ENCODE measurements around the gene NOTCH1. TPM values are rescaled to one million over a fixed set of nuclear protein-coding genes. Genes with fewer than 3 reads are reported as not detected.

Gene NOTCH1
- polyA plus RNA-seq, 1 donor = 38.6 TPM

DNA sequence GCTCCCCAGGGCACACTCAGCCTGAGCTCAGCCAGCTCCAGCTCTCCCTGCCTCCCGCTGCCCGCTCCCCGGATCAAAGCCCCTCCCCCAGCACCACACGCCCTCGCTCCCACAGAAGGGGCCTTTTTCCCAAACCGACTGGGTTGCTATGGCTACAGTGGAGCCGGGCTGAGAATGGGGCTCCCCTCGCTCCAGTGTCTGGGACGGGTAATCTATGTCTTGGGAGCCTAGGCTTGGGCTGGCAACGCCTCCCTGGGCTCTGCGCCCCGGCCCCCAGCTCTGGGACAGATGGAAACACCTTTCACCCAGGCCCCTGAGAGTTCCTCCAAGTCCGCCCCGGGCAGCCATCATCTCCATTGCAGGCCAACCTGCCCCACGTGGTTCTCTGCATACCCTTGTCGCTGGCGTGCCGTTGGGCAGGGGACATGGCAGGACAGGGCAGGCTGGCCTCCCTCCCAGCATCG is 29.6 kb downstream of the NOTCH1 start:
- DNase-seq = no peak

DNA sequence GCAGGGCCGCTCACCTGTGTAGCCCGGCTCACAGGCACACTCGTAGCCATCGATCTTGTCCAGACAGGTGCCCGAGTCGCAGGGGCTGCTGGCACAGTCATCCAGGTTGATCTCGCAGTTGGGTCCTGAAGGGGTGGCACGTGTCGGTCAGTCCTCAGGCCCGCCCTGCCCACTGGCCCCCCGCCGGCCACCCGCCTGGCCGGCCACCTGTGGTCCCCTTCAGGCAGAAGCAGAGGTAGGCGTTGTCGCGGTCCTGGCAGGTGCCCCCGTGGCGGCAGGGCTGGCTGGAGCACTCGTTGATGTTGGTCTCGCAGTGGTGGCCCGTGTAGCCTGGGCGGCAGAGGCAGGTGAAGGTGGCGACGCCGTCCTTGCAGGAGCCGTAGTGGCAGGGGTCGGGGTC is 30.6 kb downstream of the NOTCH1 start:
- DNase-seq = no peak

DNA sequence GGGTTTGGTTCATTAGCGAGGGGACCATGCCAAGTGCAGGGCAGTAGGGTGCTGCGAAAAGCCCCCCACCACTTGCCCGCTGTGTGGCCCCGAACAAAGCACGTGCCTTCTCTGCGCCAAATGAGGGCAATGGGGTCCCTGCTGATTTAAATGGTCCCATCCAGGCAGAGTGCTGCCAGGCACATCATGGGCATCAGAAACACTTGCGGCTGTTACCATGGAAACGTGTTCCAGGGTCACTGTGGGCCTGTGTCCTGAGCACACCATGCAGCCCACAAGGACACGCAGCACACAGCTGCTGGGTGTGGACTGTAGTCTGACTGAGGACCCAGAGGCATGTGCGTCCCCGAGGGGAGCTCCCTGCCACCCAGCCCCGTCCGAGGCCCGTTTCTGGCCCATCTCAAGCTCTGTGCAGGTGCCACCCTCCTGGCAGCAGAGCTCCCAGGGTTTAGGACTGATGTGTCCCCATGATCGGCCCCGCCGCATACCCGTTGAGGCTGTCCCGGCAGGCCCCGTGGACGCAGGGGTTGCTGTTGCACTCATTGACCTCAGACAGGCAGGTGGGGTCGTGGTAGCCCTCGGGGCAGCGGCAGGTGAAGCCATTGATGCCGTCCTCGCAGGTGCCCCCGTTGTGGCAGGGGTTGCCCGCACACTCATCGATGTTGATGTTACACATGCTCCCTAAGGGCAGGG is 31.7 kb downstream of the NOTCH1 start:
- no peak for DNase-seq

DNA sequence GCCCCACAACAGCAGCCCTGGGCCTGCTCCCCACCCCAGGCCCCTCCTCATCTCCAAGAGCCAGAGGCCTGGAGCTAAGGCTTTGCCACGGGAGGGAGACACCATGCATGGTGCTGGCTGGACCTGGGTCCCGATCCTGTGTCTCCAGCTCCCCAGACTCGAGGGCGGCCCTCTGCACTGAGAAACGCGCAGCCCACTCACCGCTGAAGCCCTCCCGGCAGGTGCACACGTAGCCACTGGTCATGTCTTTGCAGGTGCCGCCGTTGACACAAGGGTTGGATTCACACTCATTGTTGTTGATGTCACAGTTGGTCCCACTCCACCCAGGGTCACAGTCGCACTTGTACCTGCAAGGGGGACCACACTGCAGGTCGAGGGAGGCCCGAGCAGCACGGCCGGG is 32.7 kb downstream of the NOTCH1 start:
- no peak for DNase-seq

DNA sequence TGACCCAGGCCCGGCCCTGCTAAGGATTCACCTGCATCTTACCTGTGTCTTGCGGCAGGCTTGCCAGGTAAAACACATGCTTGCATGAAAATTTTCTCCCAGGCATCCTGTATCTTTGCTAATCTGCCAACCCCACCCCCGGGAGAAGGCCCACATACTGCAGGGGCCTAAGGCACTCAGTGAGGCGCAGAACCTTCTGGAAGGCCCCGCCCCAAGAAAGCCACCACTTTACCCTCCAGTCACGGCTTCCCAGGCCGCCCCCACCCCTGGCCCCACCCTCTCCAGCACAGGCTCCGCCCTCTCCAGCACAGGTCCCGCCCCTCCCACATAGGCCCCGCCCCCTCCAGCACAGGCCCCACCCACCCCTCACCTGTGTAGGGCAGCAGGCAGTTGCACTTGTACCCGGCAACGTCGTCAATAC is 33.2 kb downstream of the NOTCH1 start:
- DNase-seq = no peak

DNA sequence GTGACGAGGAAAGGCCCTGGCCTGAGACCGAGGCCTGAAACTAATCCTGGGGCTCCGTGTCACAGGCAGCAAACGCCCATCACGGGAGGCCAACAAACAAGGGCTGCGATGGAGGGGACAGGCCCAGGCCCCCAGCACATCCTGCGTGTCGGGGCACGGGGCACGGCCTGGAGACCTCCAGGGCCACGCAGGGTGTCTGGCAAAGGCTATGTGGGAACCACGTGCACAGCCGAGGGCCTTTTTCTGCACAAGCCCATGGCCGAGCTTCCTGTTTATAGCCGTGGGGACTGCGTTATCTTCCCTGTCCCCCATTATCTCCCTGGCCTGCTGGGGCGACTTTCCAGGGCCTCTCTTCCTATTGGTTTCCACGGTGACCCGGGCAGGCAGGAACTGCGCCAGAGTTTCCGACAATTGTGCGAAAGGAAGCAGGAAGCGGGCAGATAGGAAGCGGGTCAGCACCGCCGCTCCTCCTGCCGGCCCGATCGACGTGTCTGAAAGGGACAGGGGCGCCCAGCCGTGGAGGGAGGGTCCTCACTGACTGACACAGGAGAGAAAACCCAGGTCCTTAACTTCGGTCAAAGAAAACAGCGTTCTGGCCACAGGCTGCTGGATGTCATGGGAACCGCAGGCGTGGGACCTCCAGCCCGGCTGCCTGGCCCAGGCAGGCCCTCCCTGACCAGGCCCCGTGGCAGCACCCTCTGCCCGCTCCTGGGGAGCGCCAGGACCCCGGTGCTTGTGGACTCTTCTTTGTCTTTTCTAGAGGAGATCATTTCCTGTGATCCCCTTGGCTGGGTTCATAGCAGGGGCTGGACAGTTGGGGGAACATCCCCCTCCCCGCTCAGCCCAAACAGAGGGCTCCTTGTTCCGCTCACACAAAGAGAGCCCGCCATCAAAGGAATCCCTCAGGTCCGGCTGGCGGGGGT is 33.9 kb downstream of the NOTCH1 start:
- no peak for DNase-seq

DNA sequence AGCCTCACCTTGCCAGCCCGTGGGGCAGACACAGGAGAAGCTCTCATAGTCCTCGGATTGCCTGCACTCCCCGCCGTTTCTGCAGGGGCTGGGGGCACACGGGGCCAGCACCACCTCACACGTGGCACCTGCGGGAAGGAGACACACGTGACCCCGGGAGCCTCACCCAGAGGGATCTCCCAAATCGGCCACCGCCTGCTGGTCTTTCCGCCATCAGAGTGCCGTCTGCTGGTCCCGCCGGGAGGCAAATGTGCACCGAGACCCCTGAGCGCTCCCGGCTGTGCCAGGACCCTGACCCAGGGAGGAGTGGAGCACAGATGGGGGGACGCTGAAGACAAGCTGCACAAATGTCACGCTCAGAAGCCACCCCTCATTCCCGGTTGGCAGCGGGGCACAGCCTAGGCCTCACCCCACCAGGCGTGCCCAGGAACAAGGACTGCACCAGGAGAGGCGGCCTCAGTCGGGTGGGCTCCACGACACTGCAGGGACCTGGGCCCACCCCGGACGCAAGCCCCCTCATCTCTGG is 34.6 kb downstream of the NOTCH1 start:
- no peak for DNase-seq

DNA sequence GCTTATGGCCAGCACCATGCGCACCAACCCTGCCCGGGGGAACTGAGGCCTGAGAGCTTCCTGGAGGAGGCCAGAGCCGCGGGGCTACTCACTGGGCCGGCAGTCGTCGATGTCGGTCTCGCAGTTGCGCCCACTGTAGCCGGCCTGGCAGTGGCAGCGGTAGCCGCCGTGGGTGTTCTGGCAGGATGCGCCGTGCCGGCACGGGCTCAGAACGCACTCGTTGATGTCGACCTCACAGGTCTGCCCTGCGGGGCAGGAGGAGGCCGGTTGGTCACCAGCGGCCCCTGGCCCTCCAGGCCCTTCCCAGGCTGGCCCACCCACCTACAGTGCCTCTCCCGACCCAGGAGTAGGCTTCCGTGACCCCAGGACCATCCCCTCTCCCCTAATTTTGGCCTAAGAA is 35.3 kb downstream of the NOTCH1 start:
- DNase-seq = no peak

DNA sequence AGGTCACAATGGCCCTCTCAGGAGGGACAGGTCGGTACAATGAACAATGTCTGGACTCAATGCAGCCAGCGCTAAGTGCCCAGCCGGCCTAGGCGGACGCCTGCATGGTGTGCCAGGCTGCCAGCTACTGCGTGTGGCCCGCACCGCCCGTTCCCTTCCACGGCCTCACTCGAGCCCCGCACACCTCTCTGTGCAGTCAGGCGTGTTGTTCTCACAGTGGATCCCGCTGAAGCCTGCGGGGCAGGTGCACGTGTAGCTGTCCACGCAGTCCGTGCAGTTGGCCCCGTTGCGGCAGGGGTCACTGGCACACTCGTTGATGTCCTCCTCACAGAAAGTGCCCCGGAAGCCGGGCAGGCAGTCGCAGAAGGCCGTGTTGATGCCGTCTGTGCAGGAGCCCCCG is 36.3 kb downstream of the NOTCH1 start:
- no peak for DNase-seq

DNA sequence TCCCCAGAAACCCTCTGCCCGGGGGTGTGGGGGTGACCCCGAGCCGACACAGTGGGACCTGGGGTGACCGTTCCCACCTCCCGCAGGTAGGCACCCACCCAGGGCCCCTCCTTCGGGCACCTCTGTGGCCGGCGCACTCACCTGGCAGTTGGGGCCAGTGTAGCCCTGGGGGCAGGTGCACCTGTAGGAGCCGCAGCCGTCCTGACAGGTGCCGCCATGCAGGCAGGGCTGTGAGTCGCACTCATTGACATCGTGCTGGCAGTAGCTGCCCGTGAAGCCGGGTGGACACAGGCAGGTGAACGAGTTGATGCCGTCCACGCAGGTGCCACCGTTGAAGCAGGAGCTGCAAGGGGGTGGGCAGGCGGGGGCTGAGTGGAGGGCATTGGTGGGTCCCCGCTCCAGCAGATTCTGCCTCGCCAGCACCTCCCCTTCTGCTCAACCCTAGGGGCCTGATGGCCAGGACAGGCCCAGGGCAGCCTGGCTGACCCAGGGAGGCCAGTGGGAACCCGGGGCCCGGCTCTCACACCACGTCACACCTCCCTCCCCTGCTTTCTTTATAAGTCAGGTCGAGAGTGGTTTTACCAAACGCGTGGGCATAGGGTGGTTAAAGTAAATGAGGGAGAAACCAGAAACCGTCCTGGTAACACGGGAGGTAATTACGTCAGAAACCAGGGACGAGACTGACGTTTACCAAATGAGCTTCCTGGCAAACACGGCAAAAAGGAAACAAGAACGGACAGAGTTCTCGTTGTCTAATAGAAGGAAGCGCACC is 36.9 kb downstream of the NOTCH1 start:
- no peak for DNase-seq

DNA sequence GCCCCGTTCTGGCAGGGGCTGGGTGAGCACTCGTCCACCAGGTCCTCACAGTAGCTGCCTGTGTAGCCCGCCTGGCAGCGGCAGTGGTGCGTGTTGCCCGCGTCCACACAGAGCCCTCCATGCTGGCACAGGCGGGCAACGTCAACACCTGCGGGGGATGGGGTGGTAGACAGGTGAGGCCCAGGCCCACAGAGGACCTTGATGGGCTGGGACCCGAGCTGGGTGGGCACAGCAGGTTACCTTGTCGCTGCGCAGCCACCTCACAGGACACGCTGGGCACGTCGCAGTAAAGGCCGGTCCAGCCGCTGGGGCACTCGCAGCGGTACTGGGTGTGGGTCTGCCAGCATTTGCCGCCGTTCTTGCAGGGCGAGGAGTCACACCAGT is 37.9 kb downstream of the NOTCH1 start:
- no peak for DNase-seq

DNA sequence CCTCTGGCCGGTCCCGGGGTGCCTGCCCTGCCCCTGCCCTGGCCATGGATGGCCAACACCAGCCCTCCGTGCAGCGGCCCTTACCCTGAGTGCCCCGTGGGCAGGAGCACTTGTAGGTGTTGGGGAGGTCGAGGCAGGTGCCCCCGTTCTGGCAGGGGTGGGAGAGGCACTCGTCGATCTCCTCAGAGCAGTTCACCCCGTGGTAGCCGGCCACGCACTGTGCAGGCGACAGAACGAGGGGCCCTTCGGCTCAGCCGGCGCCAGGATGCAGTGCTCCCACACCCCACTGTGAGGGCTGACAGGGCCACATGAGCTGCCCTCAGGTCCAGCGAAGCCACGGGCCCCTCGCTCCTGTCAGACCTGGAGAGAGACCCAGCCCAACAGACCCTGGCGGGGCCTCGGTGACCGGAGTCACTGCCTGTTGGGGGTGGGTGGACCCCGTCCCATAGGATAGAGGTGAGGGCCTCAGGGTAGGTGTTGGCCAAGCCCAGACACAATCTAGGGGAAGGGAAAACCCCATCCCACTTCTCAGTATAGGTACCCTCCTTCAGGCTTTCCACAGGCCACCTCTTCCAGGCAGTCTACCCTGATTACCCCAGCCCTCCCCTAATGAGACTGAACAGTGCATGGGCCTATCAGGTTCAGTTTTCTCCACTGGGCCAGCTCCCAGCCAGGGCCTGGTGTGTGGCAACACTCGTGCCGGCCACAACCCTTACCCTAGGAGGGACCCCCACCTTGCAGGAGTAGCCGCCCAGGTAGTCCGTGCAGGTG is 38.4 kb downstream of the NOTCH1 start:
- DNase-seq = no peak

DNA sequence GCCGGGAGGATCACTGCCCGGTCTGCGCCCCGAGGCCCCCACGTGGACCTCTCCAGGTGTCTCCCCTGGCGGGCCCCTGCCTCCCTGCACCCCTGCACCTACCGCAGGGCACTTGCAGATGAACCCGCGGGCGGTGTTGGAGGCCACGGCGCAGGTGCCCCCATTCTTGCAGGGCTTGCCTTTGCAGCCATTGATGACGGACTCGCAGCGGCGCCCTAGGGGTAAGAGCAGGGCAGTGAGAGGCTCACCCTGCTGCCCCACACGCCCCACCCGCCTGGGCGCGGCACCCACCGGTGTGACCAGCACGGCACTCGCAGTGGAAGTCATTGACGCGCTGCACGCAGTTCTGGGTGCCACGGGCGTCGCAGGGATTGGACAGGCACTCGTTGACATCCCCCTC is 39.4 kb downstream of the NOTCH1 start:
- no peak for DNase-seq

DNA sequence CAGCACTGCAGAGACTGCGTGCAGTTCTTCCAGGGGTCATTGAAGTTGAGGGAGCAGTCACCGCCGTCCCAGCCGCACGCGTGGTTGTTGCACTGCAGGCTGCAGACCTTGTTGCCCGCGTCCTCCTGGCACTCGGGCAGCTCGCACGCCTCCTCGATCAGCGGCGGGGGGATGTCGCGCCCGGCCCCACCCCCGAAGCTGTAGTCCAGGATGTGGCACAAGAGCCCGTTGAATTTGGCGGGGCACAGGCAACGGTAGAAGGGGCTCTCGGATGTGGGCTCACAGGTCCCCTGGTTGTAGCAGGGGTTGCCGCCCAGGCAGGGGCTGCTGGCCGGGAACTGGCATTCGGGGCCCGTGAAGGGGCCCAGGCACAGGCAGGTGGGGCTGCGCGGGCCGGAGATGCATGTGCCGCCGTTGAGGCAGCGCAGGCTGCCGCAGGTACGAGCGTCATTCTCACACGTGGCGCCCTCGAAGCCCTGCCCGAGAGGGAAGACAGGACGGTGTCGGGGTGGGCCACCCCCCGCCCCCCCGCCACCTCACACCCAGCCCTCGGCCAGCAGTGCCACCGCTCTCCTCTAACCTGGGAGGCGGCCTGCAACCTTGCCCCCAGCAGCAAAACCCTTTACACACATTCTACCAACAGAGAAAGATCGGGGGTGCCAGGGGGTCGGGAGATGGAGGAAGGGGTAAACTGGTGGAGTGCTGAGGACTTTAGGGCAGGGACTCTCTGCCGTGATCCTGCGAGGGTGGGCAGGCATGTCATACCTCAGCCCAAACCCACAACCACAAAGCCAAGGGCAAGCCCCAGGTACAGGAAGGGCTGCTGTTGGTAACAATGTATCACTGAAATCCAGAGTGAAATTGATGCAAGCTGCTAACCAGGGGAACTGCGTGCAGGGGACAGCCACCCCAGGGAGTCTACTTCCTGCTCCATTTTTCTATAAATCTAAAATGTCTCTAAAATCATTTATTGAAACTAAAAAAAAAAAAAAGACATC is 40.1 kb downstream of the NOTCH1 start:
- no peak for DNase-seq

DNA sequence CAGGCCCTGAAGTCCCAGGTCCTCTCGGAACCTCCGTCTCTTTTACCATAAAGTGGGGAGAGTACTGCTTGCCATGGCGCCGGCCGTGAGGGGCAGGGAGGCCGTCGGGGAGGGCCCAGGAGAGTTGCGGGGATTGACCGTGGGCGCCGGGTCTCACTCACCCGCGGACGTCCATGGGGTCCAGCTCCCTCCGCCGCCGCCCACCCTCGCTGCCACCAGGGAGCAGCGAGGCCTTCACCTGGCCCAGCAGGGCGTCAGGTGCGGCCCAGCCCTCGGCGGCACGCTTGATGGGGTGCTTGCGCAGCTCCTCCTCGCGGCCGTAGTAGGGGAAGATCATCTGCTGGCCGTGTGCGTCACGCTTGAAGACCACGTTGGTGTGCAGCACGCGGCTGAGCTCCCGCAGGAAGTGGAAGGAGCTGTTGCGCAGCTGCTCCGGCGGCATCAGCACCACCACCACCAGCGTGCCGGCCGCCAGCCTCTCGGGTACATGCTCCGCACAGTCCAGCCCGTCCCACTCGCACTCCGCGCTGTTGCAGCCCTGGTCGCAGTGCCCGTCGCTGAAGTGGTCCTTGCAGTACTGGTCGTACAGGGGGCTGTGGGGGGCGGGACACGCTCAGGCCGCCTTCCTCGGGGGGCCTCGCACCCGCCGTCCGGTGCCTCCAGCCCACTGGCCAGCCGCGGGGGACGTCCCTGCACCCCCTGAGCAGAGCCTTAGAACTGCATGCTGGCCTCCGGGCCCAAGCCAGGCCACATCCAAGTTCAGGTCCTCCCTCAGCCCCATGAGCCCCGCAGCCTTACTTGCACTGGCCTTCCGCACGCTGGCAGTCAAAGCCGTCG is 41.1 kb downstream of the NOTCH1 start:
- no peak for DNase-seq

DNA sequence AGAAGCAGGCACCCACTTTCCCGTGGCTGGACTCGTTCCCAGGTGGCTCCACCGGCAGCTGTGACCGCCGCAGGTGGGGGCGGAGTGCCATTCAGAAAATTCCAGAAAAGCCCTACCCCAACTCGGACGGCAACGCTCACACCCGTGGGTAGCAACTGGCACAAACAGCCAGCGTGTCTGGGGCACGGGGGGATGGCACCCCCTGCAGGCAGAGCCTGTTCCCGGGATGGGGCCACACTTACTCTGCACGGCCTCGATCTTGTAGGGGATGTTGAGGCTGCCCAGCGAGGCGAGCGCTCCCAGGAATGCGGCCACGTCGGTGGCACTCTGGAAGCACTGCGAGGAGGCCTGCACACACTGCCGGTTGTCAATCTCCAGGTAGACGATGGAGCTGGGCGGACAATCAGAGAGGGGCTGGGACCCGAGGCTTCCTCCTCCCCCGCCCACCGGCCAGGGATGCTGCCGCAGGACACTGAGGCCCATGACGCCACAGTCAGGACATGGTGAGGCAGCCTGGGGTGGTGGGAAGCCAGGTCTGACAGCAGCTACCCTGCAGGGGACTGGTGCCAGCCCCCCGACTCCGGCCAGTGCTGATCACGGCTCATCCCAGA is 42.8 kb downstream of the NOTCH1 start:
- DNase-seq = no peak

DNA sequence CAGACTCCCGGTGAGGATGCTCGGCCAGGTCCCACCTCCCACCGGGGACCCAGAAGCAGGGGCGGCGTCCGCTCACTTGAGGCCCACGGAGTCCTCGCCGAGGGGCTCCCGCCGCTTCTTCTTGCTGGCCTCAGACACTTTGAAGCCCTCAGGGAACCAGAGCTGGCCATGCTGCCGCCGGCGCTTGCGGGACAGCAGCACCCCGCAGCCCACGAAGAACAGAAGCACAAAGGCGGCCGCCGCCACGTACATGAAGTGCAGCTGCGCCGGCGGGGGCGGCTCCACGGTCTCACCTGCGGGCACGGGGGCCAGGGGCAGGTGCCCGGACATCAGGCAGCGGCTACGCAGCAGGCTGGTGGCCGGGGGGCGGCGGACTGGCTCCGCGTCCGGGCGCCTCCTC is 43.7 kb downstream of the NOTCH1 start:
- DNase-seq = no peak

DNA sequence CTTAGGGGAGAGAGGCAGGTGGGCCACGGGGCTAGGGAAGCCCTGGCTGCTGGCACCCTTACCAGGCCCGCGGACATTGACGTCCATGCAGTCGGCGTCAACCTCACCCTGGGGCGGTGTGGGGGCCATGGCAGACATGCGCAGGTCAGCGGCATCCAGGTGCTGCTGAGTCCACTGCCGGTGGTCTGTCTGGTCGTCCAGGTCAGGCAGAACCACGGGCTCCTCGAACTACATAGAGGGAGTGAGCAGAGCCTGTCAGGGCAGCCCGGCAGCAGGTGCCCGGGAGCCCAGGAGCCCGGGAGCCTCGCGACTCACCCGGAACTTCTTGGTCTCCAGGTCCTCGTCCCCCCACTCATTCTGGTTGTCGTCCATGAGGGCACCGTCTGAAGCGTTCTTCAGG is 44.2 kb downstream of the NOTCH1 start:
- no peak for DNase-seq

Measured in hindlimb muscle (tissue), 1 donor.